B cell (primary cell): ENCODE data around the gene TAGLN3.

Experiments used
- EZH2 ChIP-seq: IDR thresholded peaks from 2 replicates; pipeline ENCODE4 v1.6.1; 2012; ENCODE audit warnings: borderline replicate concordance, low read depth, mild to moderate bottlenecking, moderate library complexity, low read length; ENCODE audit not compliant: insufficient read depth, poor library complexity, severe bottlenecking
- TF ChIP-seq, protein P1 (sequence below): fragments of 200-600 bp; IDR thresholded peaks from one replicate; pipeline ENCODE4 v1.8.0; 2022; ENCODE audit warnings: antibody characterized with exemption, mild to moderate bottlenecking

DNA sequence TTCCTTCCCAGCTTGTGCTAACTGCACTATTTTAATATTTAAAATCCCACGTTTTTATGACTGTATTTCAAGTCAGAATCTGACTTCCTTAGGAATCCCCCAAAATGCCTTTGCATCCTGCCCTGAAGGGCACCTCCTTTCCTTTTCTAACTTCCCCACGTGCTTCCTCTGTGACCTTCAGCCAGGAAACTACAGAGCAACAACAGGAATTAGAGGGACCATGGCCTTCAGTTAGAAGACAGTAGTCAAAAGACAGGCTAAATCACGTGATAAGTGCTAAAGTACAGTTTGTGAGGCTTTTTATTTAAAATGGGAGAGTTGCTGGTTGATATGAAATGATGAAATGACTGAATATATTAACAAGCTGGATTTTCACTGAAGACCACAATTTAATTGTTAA, 31.7 kb upstream of the TAGLN3 start:
- TF ChIP-seq, protein P1, sequence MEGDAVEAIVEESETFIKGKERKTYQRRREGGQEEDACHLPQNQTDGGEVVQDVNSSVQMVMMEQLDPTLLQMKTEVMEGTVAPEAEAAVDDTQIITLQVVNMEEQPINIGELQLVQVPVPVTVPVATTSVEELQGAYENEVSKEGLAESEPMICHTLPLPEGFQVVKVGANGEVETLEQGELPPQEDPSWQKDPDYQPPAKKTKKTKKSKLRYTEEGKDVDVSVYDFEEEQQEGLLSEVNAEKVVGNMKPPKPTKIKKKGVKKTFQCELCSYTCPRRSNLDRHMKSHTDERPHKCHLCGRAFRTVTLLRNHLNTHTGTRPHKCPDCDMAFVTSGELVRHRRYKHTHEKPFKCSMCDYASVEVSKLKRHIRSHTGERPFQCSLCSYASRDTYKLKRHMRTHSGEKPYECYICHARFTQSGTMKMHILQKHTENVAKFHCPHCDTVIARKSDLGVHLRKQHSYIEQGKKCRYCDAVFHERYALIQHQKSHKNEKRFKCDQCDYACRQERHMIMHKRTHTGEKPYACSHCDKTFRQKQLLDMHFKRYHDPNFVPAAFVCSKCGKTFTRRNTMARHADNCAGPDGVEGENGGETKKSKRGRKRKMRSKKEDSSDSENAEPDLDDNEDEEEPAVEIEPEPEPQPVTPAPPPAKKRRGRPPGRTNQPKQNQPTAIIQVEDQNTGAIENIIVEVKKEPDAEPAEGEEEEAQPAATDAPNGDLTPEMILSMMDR, result no peak
- no peak for TF ChIP-seq EZH2
